HepG2 (cell line): ENCODE results near the gene RTP2. TPM values are rescaled to one million over a fixed set of nuclear protein-coding genes. Genes with fewer than 3 reads are reported as not detected.

Experiments
- ATAC-seq: fragments of 200-7000 bp; cut with Tn5 transposase; 3 replicates; pipeline ENCODE4 v1.9.1; 2020; ENCODE audit warnings: mild to moderate bottlenecking, moderate library complexity
- BruUV-seq: library from RNA; stranded (reverse); fragments of 400-500 nt; replicated peaks from 2 replicates; lab custom pipeline; 2021; lab: Mats Ljungman, UMichigan
- CTCF ChIA-PET: fragments of 300-600 bp; formaldehyde crosslinking; extraction: SDS; loops from one replicate; lab custom pipeline; 2021; ENCODE audit warnings: low total read pairs, inconsistent platforms, low intra/inter-chr PET ratio; lab: Yijun Ruan, JAX
- POLR2A ChIA-PET: fragments of 350-600 bp; sonication (Branson Sonifier 250); formaldehyde crosslinking; loops from one replicate; lab custom pipeline; 2020; ENCODE audit warnings: antibody characterized with exemption, inconsistent platforms; lab: Yijun Ruan, JAX
- DNase-seq: peaks from one replicate; pipeline ENCODE4 v3.0.0-alpha.2; 2015; ENCODE audit warnings: low spot score
- FAIRE-seq: peaks from 3 replicates; lab custom pipeline; 2011; peaks lifted over from hg19 to GRCh38; lab: Jason Lieb, UNC
- H2AFZ ChIP-seq: one replicate; pipeline ENCODE4 v1.6.1; 2011; ENCODE audit warnings: low read length, inconsistent platforms
- H3K27ac ChIP-seq: fragments of 300-600 bp; 3 replicates; pipeline ENCODE4 v1.8.0; 2011; ENCODE audit warnings: mixed run types, mild to moderate bottlenecking, mixed read lengths, low read length, inconsistent platforms; ENCODE audit not compliant: insufficient read depth; ENCODE audit errors: extremely low read length
- H3K27me3 ChIP-seq, 2 experiments: fragments of 200-600 bp in 1 of 2; 2 replicates in 1 of 2; 3 replicates in 1 of 2; pipeline versions ENCODE4 v1.6.0 to v1.8.0; 2011; ENCODE audit warnings: low read length in 2 of 2, mild to moderate bottlenecking in 2 of 2, moderate library complexity in 2 of 2, inconsistent platforms in 1 of 2; ENCODE audit not compliant: insufficient read depth in 2 of 2, control insufficient read depth in 1 of 2
- H3K36me3 ChIP-seq, 2 experiments: fragments of 200-600 bp in 1 of 2; replicated peaks in 1 of 2; 2 replicates in 1 of 2; 3 replicates in 1 of 2; pipeline versions ENCODE4 v1.5.1 to v1.8.0; 2011; ENCODE audit warnings: low read length in 2 of 2, inconsistent platforms in 1 of 2; ENCODE audit not compliant: insufficient read depth in 2 of 2, control insufficient read depth in 1 of 2
- H3K4me1 ChIP-seq: 2 replicates; pipeline ENCODE4 v1.5.1; 2012; ENCODE audit warnings: low read length, inconsistent platforms; ENCODE audit not compliant: insufficient read depth
- H3K4me2 ChIP-seq: 2 replicates; pipeline ENCODE4 v1.6.0; 2011; ENCODE audit warnings: low read depth, low read length, inconsistent platforms
- H3K4me3 ChIP-seq, 3 experiments: fragments of 200-600 bp in 1 of 3; sonication (generic), shearing (Covaris generic) in 1 of 3; replicated peaks in 1 of 3; 2 replicates each; pipeline ENCODE4 v1.5.1; 2011 to 2016; ENCODE audit warnings: low read length in 3 of 3, inconsistent platforms in 2 of 3, low read depth in 2 of 3, mild to moderate bottlenecking in 2 of 3, control low read depth in 1 of 3, mixed read lengths in 1 of 3; ENCODE audit not compliant: insufficient read depth in 1 of 3
- H3K79me2 ChIP-seq: one replicate; pipeline ENCODE4 v1.6.1; 2011; ENCODE audit warnings: low read length, inconsistent platforms; ENCODE audit not compliant: insufficient read depth
- H3K9ac ChIP-seq: 2 replicates; pipeline ENCODE4 v1.6.0; 2011; ENCODE audit warnings: mild to moderate bottlenecking, low read depth, low read length, inconsistent platforms; ENCODE audit not compliant: insufficient read depth
- H3K9me3 ChIP-seq: 2 replicates; pipeline ENCODE4 v1.5.1; 2012; ENCODE audit warnings: mild to moderate bottlenecking, low read length
- H4K20me1 ChIP-seq: 2 replicates; pipeline ENCODE4 v1.6.0; 2011; ENCODE audit warnings: inconsistent platforms, mild to moderate bottlenecking, low read length, moderate library complexity; ENCODE audit not compliant: insufficient read depth
- MLXIP ChIP-seq: sonication (generic); formaldehyde crosslinking; IDR thresholded peaks from 2 replicates; pipeline ENCODE4 v1.9.0; 2021; ENCODE audit warnings: missing genetic modification reagents, borderline replicate concordance
- NR2C2 ChIP-seq: sonication (generic); formaldehyde crosslinking; IDR thresholded peaks from 2 replicates; pipeline ENCODE4 v1.4.0; 2020; ENCODE audit warnings: missing genetic modification reagents, mild to moderate bottlenecking, moderate library complexity, borderline replicate concordance
- RORA ChIP-seq: sonication (generic); formaldehyde crosslinking; IDR thresholded peaks from 2 replicates; pipeline ENCODE4 v1.5.0; 2020; ENCODE audit warnings: mild to moderate bottlenecking, missing genetic modification reagents, moderate library complexity
- SIN3B ChIP-seq: fragments of 150-350 bp; IDR thresholded peaks from 2 replicates; pipeline ENCODE4 v1.6.1; 2014; ENCODE audit warnings: low read length
- ZBTB3 ChIP-seq: sonication (generic); formaldehyde crosslinking; IDR thresholded peaks from 2 replicates; pipeline ENCODE4 v1.4.0; 2020; ENCODE audit warnings: low read depth, mild to moderate bottlenecking, moderate library complexity, missing genetic modification reagents, borderline replicate concordance
- ZMAT5 ChIP-seq: sonication (generic); formaldehyde crosslinking; IDR thresholded peaks from 2 replicates; pipeline ENCODE4 v1.5.0; 2020; ENCODE audit warnings: mild to moderate bottlenecking, low read depth, missing genetic modification reagents, borderline replicate concordance
- ZNF20 ChIP-seq: sonication (generic); formaldehyde crosslinking; IDR thresholded peaks from 2 replicates; pipeline ENCODE4 v1.4.0; 2020; ENCODE audit warnings: mild to moderate bottlenecking, moderate library complexity, missing genetic modification reagents
- WGBS: methylation state at CpG from one replicate; pipeline ENCODE4 v1.1.6; 2017; ENCODE audit warnings: low lambda C conversion rate; 5-methylcytosine and 5-hydroxymethylcytosine counted together
- in situ Hi-C: cut with HindIII; loops from 2 replicates; pipeline ENCODE4 v1.10.0; 2017; ENCODE audit warnings: low pct_unique_long_range_greater_than_20kb; ENCODE audit not compliant: extremely low pct_ligation_motif_present
- intact Hi-C: fragments of 100-400 bp; cut with micrococcal nuclease; formaldehyde crosslinking; loops from one replicate; pipeline ENCODE4 v1.10.0; 2022; ENCODE audit not compliant: unreplicated experiment
- polyA plus RNA-seq, 8 experiments: library from polyadenylated mRNA; depleted of rRNA in 3 of 8; stranded (reverse) in 7 of 8; unstranded in 1 of 8; fragments of >200 nt; fragmentation: Illumina TruSeq in 4 of 8; extraction: Trizol in 4 of 8; gene quantifications; 2 replicates each; pipeline versions ENCODE4 v1.2.1 to v1.2.3, GENCODE V29; 2011 to 2016; ENCODE audit warnings: low read depth in 4 of 8, missing spikeins in 1 of 8, mixed read lengths in 1 of 8; ENCODE audit not compliant: insufficient read depth in 1 of 8
- total RNA-seq, 5 experiments: library from RNA; depleted of rRNA; stranded (reverse); fragments of >200 nt; fragmentation: Illumina TruSeq; extraction: Trizol; gene quantifications; 2 replicates each; pipeline ENCODE4 v1.2.3, GENCODE V29; 2016; ENCODE audit warnings: low read depth in 1 of 5

The RTP2 gene
- total and polyA plus RNA-seq, 2 of the 13 experiments (the other 11 are each of a cell fraction or from before 2014, with no cell fraction given) = not detected

GRCh38 chr3:187694801-187695200, 7.6 kb downstream of the RTP2 start:
- Histone ChIP-seq H3K36me3 (no peaks in the 10 kb centered on the region), H3K4me2 (no peak overlapping the region), H3K27me3 (peaks cover 0 to 13% of the 10 kb centered on the region in 2 experiments; a peak in 2 of 5 replicates), H3K9me3 (no peaks in the 10 kb centered on the region), H3K27ac (no peak overlapping the region), H2AFZ (no peak overlapping the region), H3K9ac (no peak overlapping the region), H3K4me3 (no peak overlapping the region), H3K79me2 (no peaks in the 10 kb centered on the region), H3K4me1 (no peaks in the 10 kb centered on the region)
- in situ Hi-C loops = no loop called here
- intact Hi-C loops = no loop called here
- FAIRE-seq = no peak
- POLR2A ChIA-PET = no interaction called here
- DNase-seq = no peak
- BruUV-seq = no TSS peak
- 12% methylated on average over 3 of the region's 3 CpGs for WGBS
- no peak for ATAC-seq
- no peak for TF ChIP-seq SIN3B
- TF ChIP-seq ZBTB3 (CRISPR knock-in tag) = no peak
- no peak for TF ChIP-seq ZNF20 (CRISPR knock-in tag)
- TF ChIP-seq NR2C2 (CRISPR knock-in tag) = no peak
- no peak for TF ChIP-seq ZMAT5 (CRISPR knock-in tag)
- no peak for TF ChIP-seq RORA
- TF ChIP-seq, all 625 proteins: peak for 0
- no peaks in the 10 kb centered on the region for H4K20me1 ChIP-seq
- CTCF ChIA-PET = no interaction called here

- no peaks in the 10 kb centered on the region for H3K79me2 ChIP-seq
- H3K27me3 ChIP-seq = peaks cover 0 to 10% of the 10 kb centered on the region in 2 experiments; a peak in 2 of 5 replicates
- 56% methylated on average over 1 of the region's 1 CpG for WGBS
- POLR2A ChIA-PET = no interaction called here
- H3K36me3 ChIP-seq = no peaks in the 10 kb centered on the region
- H3K4me1 ChIP-seq = no peaks in the 10 kb centered on the region
- BruUV-seq = no TSS peak
- H4K20me1 ChIP-seq = no peaks in the 10 kb centered on the region
- CTCF ChIA-PET = interaction anchor here (0.7 kb wide), 1 partner anchor 507 kb away, joined by 4 read pairs; no protein-coding TSS in a partner anchor
- no peaks in the 10 kb centered on the region for H3K9me3 ChIP-seq
- no peak for TF ChIP-seq MLXIP (CRISPR knock-in tag)
- intact Hi-C loops (no loop called here), in situ Hi-C loops (no loop called here)
- no peak overlapping the region for H2AFZ ChIP-seq
- no peak for ATAC-seq
- no peak for FAIRE-seq
- H3K4me3 ChIP-seq = no peak overlapping the region
- no peak overlapping the region for H3K27ac ChIP-seq
- no peak overlapping the region for H3K9ac ChIP-seq
- DNase-seq = no peak
- H3K4me2 ChIP-seq = no peak overlapping the region
Observed at GRCh38 chr3:187693431-187693830, 8.9 kb downstream of the RTP2 start.
